B cell (primary cell): ENCODE data around the gene TUBA4A. TPM values are rescaled to one million over a fixed set of nuclear protein-coding genes. Genes with fewer than 3 reads are reported as not detected.

Experiments
- ATAC-seq: fragments of 200-7000 bp; cut with Tn5 transposase; one replicate; pipeline ENCODE4 v1.10.0; 2021; ENCODE audit warnings: low read depth, mild to moderate bottlenecking, moderate number of reproducible peaks, moderate library complexity
- CTCF ChIA-PET: fragments of 350-600 bp; sonication (Branson Sonifier 250); formaldehyde crosslinking; loops from one replicate; lab custom pipeline; 2021; ENCODE audit warnings: antibody characterized with exemption, inconsistent platforms; lab: Charles Lee
- POLR2A ChIA-PET: fragments of 350-600 bp; sonication (Branson Sonifier 250); formaldehyde crosslinking; loops from one replicate; lab custom pipeline; 2021; ENCODE audit warnings: antibody characterized with exemption; lab: Charles Lee
- DNase-seq: peaks from one replicate; pipeline ENCODE4 v3.0.0; 2013
- H2AFZ ChIP-seq: 2 replicates; pipeline ENCODE4 v1.6.1; 2012; ENCODE audit warnings: mild to moderate bottlenecking, low read depth, low read length; ENCODE audit not compliant: insufficient read depth, poor library complexity, severe bottlenecking
- H3K27ac ChIP-seq, 2 donors: 1 replicate in 1 of 2; 2 replicates in 1 of 2; pipeline ENCODE4 v1.5.1; 2012 to 2013; ENCODE audit warnings: low read length in 2 of 2, mild to moderate bottlenecking in 2 of 2, moderate library complexity in 1 of 2
- H3K27me3 ChIP-seq, 4 experiments: fragments of 200-600 bp in 1 of 4; sonication (generic) in 1 of 4; replicated peaks in 1 of 4; 1 replicate in 2 of 4; 2 replicates in 2 of 4; pipeline versions ENCODE4 v1.6.1 to v1.7.0; 2013 to 2016; ENCODE audit warnings: low read length in 3 of 4, mild to moderate bottlenecking in 2 of 4, mixed read lengths in 1 of 4, moderate library complexity in 1 of 4; ENCODE audit not compliant: insufficient read depth in 4 of 4, control insufficient read depth in 3 of 4; ENCODE audit errors: control extremely low read depth in 1 of 4
- H3K36me3 ChIP-seq, 2 experiments: replicated peaks in 1 of 2; 1 replicate in 1 of 2; 2 replicates in 1 of 2; pipeline versions ENCODE4 v1.6.1 to v1.7.1; 2013; ENCODE audit warnings: low read length in 1 of 2; ENCODE audit not compliant: insufficient read depth in 2 of 2, control insufficient read depth in 1 of 2; ENCODE audit errors: control extremely low read depth in 1 of 2, extremely low read depth in 1 of 2
- H3K4me1 ChIP-seq, 2 donors: fragments of 200-600 bp in 1 of 2; sonication (generic) in 1 of 2; 1 replicate in 1 of 2; 2 replicates in 1 of 2; pipeline versions ENCODE4 v1.5.1 to v1.6.1; 2013 to 2017; ENCODE audit warnings: low read length in 2 of 2; ENCODE audit not compliant: control insufficient read depth in 2 of 2, insufficient read depth in 2 of 2
- H3K4me2 ChIP-seq: replicated peaks from 2 replicates; pipeline ENCODE3; 2012; ENCODE audit warnings: mild to moderate bottlenecking, low read depth, low read length; ENCODE audit not compliant: poor library complexity, severe bottlenecking
- H3K4me3 ChIP-seq, 5 experiments: fragments of 200-600 bp in 1 of 5; sonication (generic) in 1 of 5; 1 replicate in 3 of 5; 2 replicates in 2 of 5; pipeline versions ENCODE4 v1.5.1 to v1.7.0; 2011 to 2016; ENCODE audit warnings: low read length in 4 of 5, mild to moderate bottlenecking in 4 of 5, low read depth in 2 of 5, control low read depth in 1 of 5, moderate library complexity in 1 of 5; ENCODE audit not compliant: insufficient read depth in 1 of 5; ENCODE audit errors: control extremely low read depth in 1 of 5, extremely low read depth in 1 of 5
- H3K79me2 ChIP-seq: fragments of 200-600 bp; sonication (generic); one replicate; pipeline ENCODE4 v1.6.0; 2016; ENCODE audit warnings: low read length; ENCODE audit not compliant: control insufficient read depth, insufficient read depth
- H3K9ac ChIP-seq: fragments of 200-600 bp; sonication (generic); 2 replicates; pipeline ENCODE4 v1.6.1; 2017; ENCODE audit warnings: mild to moderate bottlenecking, low read length, moderate library complexity
- H3K9me3 ChIP-seq, 3 donors: one replicate each; pipeline versions ENCODE4 v1.6.1 to v1.7.1; 2013; ENCODE audit warnings: low read length in 2 of 3; ENCODE audit not compliant: control insufficient read depth in 2 of 3, insufficient read depth in 1 of 3; ENCODE audit errors: control extremely low read depth in 1 of 3
- H4K20me1 ChIP-seq: 2 replicates; pipeline ENCODE4 v1.6.0; 2012; ENCODE audit warnings: mild to moderate bottlenecking, low read length; ENCODE audit not compliant: insufficient read depth, control insufficient read depth, poor library complexity, severe bottlenecking
- H3K27ac Mint-ChIP-seq: one replicate; pipeline ENCODE4 v1.8.0; 2021; ENCODE audit warnings: mixed read lengths
- H3K27me3 Mint-ChIP-seq: one replicate; pipeline ENCODE4 v1.8.0; 2021; ENCODE audit warnings: mixed read lengths
- H3K4me1 Mint-ChIP-seq: one replicate; pipeline ENCODE4 v1.8.0; 2021; ENCODE audit warnings: mixed read lengths
- H3K4me3 Mint-ChIP-seq: one replicate; pipeline ENCODE4 v1.8.0; 2021; ENCODE audit warnings: mixed read lengths
- H3K9me3 Mint-ChIP-seq: one replicate; pipeline ENCODE4 v1.8.0; 2022; ENCODE audit warnings: mixed read lengths; ENCODE audit not compliant: insufficient read depth
- EZH2 ChIP-seq: IDR thresholded peaks from 2 replicates; pipeline ENCODE4 v1.6.1; 2012; ENCODE audit warnings: borderline replicate concordance, low read depth, mild to moderate bottlenecking, moderate library complexity, low read length; ENCODE audit not compliant: insufficient read depth, poor library complexity, severe bottlenecking
- WGBS: methylation state at CpG from one replicate; pipeline ENCODE4 v1.1.5; 2013; ENCODE audit warnings: missing lambda C conversion rate; ENCODE audit not compliant: insufficient coverage; 5-methylcytosine and 5-hydroxymethylcytosine counted together
- intact Hi-C: fragments of 100-400 bp; cut with micrococcal nuclease; formaldehyde crosslinking; loops from one replicate; pipeline ENCODE4 v1.10.0; 2022
- polyA plus RNA-seq: library from polyadenylated mRNA; depleted of rRNA; stranded (reverse); fragments of >200 nt; gene quantifications from 2 replicates; pipeline ENCODE4 v1.2.3, GENCODE V29; 2012
- total RNA-seq, 2 donors: library from RNA; stranded (reverse); fragments of 120-200 nt in 1 of 2; gene quantifications; 1 replicate in 1 of 2; 2 replicates in 1 of 2; pipeline versions ENCODE4 v1.2.3 to v1.2.4, GENCODE V29; 2013 to 2022
- TF ChIP-seq, protein P1 (sequence below): fragments of 200-600 bp; IDR thresholded peaks from one replicate; pipeline ENCODE4 v1.8.0; 2022; ENCODE audit warnings: antibody characterized with exemption, mild to moderate bottlenecking

TUBA4A gene
- total and polyA plus RNA-seq, 2 donors (not counting 1 experiment from before 2014, with no cell fraction given) = 196 to 338 TPM

DNA sequence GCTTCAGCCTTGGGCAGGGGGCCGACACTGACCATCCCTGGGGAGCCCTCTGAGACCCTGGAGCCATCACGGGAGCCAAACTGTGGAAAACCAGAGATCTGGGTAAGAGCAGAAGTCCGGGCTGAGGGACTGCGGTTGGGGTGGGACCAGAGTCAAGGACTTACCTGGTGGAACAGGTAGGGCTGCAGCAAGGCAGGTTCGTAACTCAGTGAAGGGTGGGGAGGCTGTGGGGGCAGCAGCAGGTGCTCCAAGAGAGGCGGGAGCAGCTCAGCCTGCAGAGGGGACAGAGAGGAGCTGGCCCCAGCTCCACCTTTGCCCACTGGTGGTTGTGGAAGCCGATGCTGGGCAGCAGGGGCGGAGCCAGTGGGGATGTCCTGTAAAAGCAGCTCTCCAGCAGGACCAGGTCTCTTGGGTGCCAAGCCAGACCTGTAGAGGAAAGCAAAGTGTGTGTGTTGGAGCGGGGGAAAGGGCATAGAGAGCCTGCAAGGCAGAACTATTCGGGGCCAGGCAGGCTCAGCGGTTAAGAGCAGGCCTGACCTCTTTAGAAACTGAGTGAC, 48.8 kb upstream of the TUBA4A start:
- H3K27ac ChIP-seq = no peak overlapping the region
- CTCF ChIA-PET = interaction anchor here (1.1 to 6.6 kb wide), 2 partner anchors 24 to 154 kb away, joined by 4 to 46 read pairs; partner anchors contain the start of gene DNAJB2
- peaks cover 0 to 27% (median 10%) of the 10 kb centered on the region in 4 experiments for H3K27me3 ChIP-seq
- peaks cover 0 to 3% (median 0%) of the 10 kb centered on the region in 3 donors for H3K9me3 ChIP-seq
- DNase-seq (no peak), ATAC-seq (no peak)
- Mint-ChIP-seq H3K4me3 (no peak overlapping the region), H3K9me3 (peaks cover 2% of the 10 kb centered on the region), H3K27ac (no peak overlapping the region), H3K4me1 (no peaks in the 10 kb centered on the region), H3K27me3 (peaks cover 50% of the 10 kb centered on the region)
- H2AFZ ChIP-seq = no peak overlapping the region
- peaks cover 4 to 6% of the 10 kb centered on the region in 2 donors for H3K4me1 ChIP-seq
- no peaks in the 10 kb centered on the region for H4K20me1 ChIP-seq
- POLR2A ChIA-PET = no interaction called here
- no peak for TF ChIP-seq EZH2
- TF ChIP-seq, protein P1, sequence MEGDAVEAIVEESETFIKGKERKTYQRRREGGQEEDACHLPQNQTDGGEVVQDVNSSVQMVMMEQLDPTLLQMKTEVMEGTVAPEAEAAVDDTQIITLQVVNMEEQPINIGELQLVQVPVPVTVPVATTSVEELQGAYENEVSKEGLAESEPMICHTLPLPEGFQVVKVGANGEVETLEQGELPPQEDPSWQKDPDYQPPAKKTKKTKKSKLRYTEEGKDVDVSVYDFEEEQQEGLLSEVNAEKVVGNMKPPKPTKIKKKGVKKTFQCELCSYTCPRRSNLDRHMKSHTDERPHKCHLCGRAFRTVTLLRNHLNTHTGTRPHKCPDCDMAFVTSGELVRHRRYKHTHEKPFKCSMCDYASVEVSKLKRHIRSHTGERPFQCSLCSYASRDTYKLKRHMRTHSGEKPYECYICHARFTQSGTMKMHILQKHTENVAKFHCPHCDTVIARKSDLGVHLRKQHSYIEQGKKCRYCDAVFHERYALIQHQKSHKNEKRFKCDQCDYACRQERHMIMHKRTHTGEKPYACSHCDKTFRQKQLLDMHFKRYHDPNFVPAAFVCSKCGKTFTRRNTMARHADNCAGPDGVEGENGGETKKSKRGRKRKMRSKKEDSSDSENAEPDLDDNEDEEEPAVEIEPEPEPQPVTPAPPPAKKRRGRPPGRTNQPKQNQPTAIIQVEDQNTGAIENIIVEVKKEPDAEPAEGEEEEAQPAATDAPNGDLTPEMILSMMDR = no peak
- H3K4me2 ChIP-seq = no peak overlapping the region
- no peaks in the 10 kb centered on the region for H3K79me2 ChIP-seq
- intact Hi-C loops = no loop called here
- H3K4me3 ChIP-seq = no peak overlapping the region
- no peak overlapping the region for H3K9ac ChIP-seq
- WGBS = 84% methylated on average over 11 of the region's 11 CpGs
- no peaks in the 10 kb centered on the region for H3K36me3 ChIP-seq

DNA sequence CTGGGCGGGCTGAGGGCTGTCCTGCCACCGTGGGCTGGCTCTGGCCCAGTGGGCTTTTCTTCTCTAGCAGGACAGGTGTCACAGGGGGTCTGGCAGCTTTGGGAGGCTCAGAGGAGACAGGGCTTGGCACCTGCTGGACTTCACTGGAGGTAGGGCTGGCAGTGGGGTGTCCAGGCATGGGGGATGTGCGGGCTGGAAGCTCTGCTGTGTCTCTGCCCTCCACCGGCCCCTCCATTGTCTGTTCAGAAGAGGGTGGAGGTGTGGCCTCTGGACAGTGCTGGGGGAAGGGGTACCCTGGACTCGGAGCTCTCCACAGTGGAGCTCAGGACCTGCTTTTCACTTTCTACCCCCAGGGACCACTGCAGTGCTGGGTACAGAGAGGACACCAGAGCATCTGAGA, 46.3 kb upstream of the TUBA4A start:
- H3K27ac ChIP-seq = no peak overlapping the region
- Mint-ChIP-seq H3K4me1 (peaks cover 6% of the 10 kb centered on the region), H3K9me3 (no peaks in the 10 kb centered on the region), H3K27me3 (peaks cover 32% of the 10 kb centered on the region), H3K27ac (no peak overlapping the region), H3K4me3 (no peak overlapping the region)
- intact Hi-C loops = no loop called here
- no peaks in the 10 kb centered on the region for H4K20me1 ChIP-seq
- no peak overlapping the region for H2AFZ ChIP-seq
- no peak overlapping the region for H3K9ac ChIP-seq
- ATAC-seq = no peak
- 80% methylated on average over 3 of the region's 5 CpGs for WGBS
- no peaks in the 10 kb centered on the region for H3K9me3 ChIP-seq
- no peak for TF ChIP-seq EZH2
- TF ChIP-seq, protein P1 = no peak
- no peak for DNase-seq
- no peak overlapping the region for H3K4me3 ChIP-seq
- no peaks in the 10 kb centered on the region for H3K79me2 ChIP-seq
- CTCF ChIA-PET = interaction anchor here (0.9 to 10.3 kb wide), 13 partner anchors 9 to 590 kb away, joined by 3 to 136 read pairs (median 5); partner anchors contain the start of genes ANKZF1, ATG9A, CNPPD1 and DNAJB2
- peaks cover 0 to 22% (median 1%) of the 10 kb centered on the region in 4 experiments for H3K27me3 ChIP-seq
- H3K4me1 ChIP-seq = peaks cover 7 to 10% of the 10 kb centered on the region in 2 donors
- H3K36me3 ChIP-seq = no peaks in the 10 kb centered on the region
- POLR2A ChIA-PET = no interaction called here
- no peak overlapping the region for H3K4me2 ChIP-seq
